SU-DHL-6 (cell line): ENCODE measurements around the gene PLEKHJ1.

ENCODE experiments used
- H2AFZ ChIP-seq: fragments of 200-600 bp; sonication (generic); 2 replicates; pipeline ENCODE4 v1.6.1; 2014; ENCODE audit warnings: low read depth, mild to moderate bottlenecking, moderate library complexity, mixed read lengths, antibody characterized with exemption, low read length; ENCODE audit not compliant: severe bottlenecking
- H3F3A ChIP-seq: fragments of 200-600 bp; shearing (Covaris generic); 2 replicates; pipeline ENCODE4 v1.6.0; 2016; ENCODE audit warnings: antibody characterized with exemption, mild to moderate bottlenecking; ENCODE audit not compliant: insufficient read depth
- H3K27ac ChIP-seq: fragments of 200-600 bp; sonication (generic); 2 replicates; pipeline ENCODE4 v1.5.1; 2016; ENCODE audit warnings: low read depth, mild to moderate bottlenecking, low read length, moderate library complexity, mixed read lengths
- H3K27me3 ChIP-seq: fragments of 200-600 bp; sonication (generic), shearing (Covaris generic); 2 replicates; pipeline ENCODE4 v1.6.0; 2014; ENCODE audit warnings: mild to moderate bottlenecking, low read length
- H3K36me3 ChIP-seq: fragments of 200-600 bp; sonication (generic); 2 replicates; pipeline ENCODE4 v1.6.1; 2014; ENCODE audit warnings: mild to moderate bottlenecking, low read length, mixed read lengths
- H3K4me2 ChIP-seq: fragments of 300-600, 200-600 bp; shearing (Covaris generic), sonication (generic); 2 replicates; pipeline ENCODE4 v1.6.0; 2014; ENCODE audit warnings: low read length, low read depth, mild to moderate bottlenecking; ENCODE audit not compliant: poor library complexity, severe bottlenecking
- H3K4me3 ChIP-seq: fragments of 200-600 bp; sonication (generic); 2 replicates; pipeline ENCODE4 v1.5.1; 2014; ENCODE audit warnings: antibody characterized with exemption, low read length, mild to moderate bottlenecking, mixed read lengths; ENCODE audit not compliant: insufficient read depth, poor library complexity, severe bottlenecking
- H3K79me2 ChIP-seq: fragments of 200-600 bp; sonication (generic); 2 replicates; pipeline ENCODE4 v1.6.1; 2014; ENCODE audit warnings: mild to moderate bottlenecking, low read length, moderate library complexity; ENCODE audit not compliant: insufficient read depth
- H3K9ac ChIP-seq: fragments of 200-600 bp; sonication (generic); 2 replicates; pipeline ENCODE4 v1.7.0; 2014; ENCODE audit warnings: mild to moderate bottlenecking, low read length
- H3K9me2 ChIP-seq: fragments of 200-600 bp; sonication (generic); replicated peaks from 2 replicates; pipeline ENCODE4 v1.6.1; 2014; ENCODE audit warnings: low read length; ENCODE audit not compliant: insufficient read depth
- H3K9me3 ChIP-seq: fragments of 200-600 bp; sonication (generic); 2 replicates; pipeline ENCODE4 v1.6.1; 2014; ENCODE audit warnings: low read length, mixed read lengths; ENCODE audit not compliant: insufficient read depth
- H4K20me1 ChIP-seq: fragments of 200-600 bp; sonication (generic); 2 replicates; pipeline ENCODE4 v1.6.1; 2014; ENCODE audit warnings: low read depth, mild to moderate bottlenecking, antibody characterized with exemption, low read length, moderate library complexity, mixed read lengths
- CTCF ChIP-seq: fragments of 200-600 bp; sonication (generic); IDR thresholded peaks from one replicate; pipeline ENCODE4 v1.5.1; 2017; ENCODE audit warnings: antibody characterized with exemption, mild to moderate bottlenecking, low read length, moderate library complexity; ENCODE audit not compliant: insufficient read depth, poor library complexity, severe bottlenecking
- EZH2phosphoT487 ChIP-seq: fragments of 200-600 bp; sonication (generic), shearing (Covaris generic); conservative IDR thresholded peaks from 2 replicates; pipeline ENCODE4 v1.6.1; 2018; ENCODE audit warnings: mild to moderate bottlenecking, antibody characterized with exemption, low read length, moderate library complexity, mixed read lengths

PLEKHJ1 gene

GRCh38 chr19:2216361-2217225 lies 19.5 kb downstream of the PLEKHJ1 start:
- Histone ChIP-seq H3K4me3 (no peak overlapping the region), H2AFZ (no peak overlapping the region), H3K79me2 (no peaks in the 10 kb centered on the region), H4K20me1 (no peaks in the 10 kb centered on the region), H3K9ac (no peak overlapping the region), H3K9me2 (no peaks in the 10 kb centered on the region), H3K27me3 (no peaks in the 10 kb centered on the region), H3K27ac (no peak overlapping the region), H3K9me3 (no peaks in the 10 kb centered on the region), H3F3A (no peaks in the 10 kb centered on the region), H3K4me2 (no peak overlapping the region), H3K36me3 (no peaks in the 10 kb centered on the region)
- TF ChIP-seq CTCF (no peak), EZH2phosphoT487 (no peak)

GRCh38 chr19:2215281-2215751 lies 20.8 kb downstream of the PLEKHJ1 start:
- H2AFZ ChIP-seq: no peak overlapping the region
- no peak overlapping the region for H3K9ac ChIP-seq
- H3K36me3 ChIP-seq: no peaks in the 10 kb centered on the region
- no peak overlapping the region for H3K27ac ChIP-seq
- H3K4me3 ChIP-seq: no peak overlapping the region
- H3K4me2 ChIP-seq: no peak overlapping the region
- no peaks in the 10 kb centered on the region for H4K20me1 ChIP-seq
- no peaks in the 10 kb centered on the region for H3K9me2 ChIP-seq
- no peaks in the 10 kb centered on the region for H3K79me2 ChIP-seq
- H3K27me3 ChIP-seq: no peaks in the 10 kb centered on the region
- H3F3A ChIP-seq: no peaks in the 10 kb centered on the region
- H3K9me3 ChIP-seq: no peaks in the 10 kb centered on the region
- TF ChIP-seq CTCF (no peak), EZH2phosphoT487 (no peak)

- H2AFZ ChIP-seq: no peak overlapping the region
- no peaks in the 10 kb centered on the region for H4K20me1 ChIP-seq
- H3K79me2 ChIP-seq: no peaks in the 10 kb centered on the region
- no peak overlapping the region for H3K4me2 ChIP-seq
- H3F3A ChIP-seq: no peaks in the 10 kb centered on the region
- no peak overlapping the region for H3K9ac ChIP-seq
- H3K9me2 ChIP-seq: no peaks in the 10 kb centered on the region
- no peaks in the 10 kb centered on the region for H3K9me3 ChIP-seq
- no peak for TF ChIP-seq EZH2phosphoT487
- TF ChIP-seq CTCF: no peak
- no peak overlapping the region for H3K4me3 ChIP-seq
- no peaks in the 10 kb centered on the region for H3K36me3 ChIP-seq
- no peak overlapping the region for H3K27ac ChIP-seq
- no peaks in the 10 kb centered on the region for H3K27me3 ChIP-seq
These were observed 21.9 kb downstream of the PLEKHJ1 start for GRCh38 chr19:2214251-2214650.
